Astrocyte (in vitro differentiated cells and primary cell): ENCODE results near the gene TRIM47. TPM values are rescaled to one million over a fixed set of nuclear protein-coding genes. Genes with fewer than 3 reads are reported as not detected.

Experiments
- DNase-seq: peaks from one replicate; pipeline ENCODE4 v3.0.0-alpha.2; 2010; ENCODE audit warnings: low read depth
- FAIRE-seq: peaks from 2 replicates; lab custom pipeline; 2011; peaks lifted over from hg19 to GRCh38; lab: Jason Lieb, UNC
- H2AFZ ChIP-seq: 2 replicates; pipeline ENCODE4 v1.6.0; 2012; ENCODE audit warnings: low read depth, low read length, inconsistent platforms
- H3K27ac ChIP-seq: 2 replicates; pipeline ENCODE4 v1.5.1; 2011; ENCODE audit warnings: low read depth, low read length, inconsistent platforms
- H3K27me3 ChIP-seq: 2 replicates; pipeline ENCODE4 v1.6.0; 2011; ENCODE audit warnings: low read length, inconsistent platforms; ENCODE audit not compliant: insufficient read depth
- H3K36me3 ChIP-seq: 2 replicates; pipeline ENCODE4 v1.5.1; 2011; ENCODE audit warnings: low read length, inconsistent platforms; ENCODE audit not compliant: insufficient read depth
- H3K4me1 ChIP-seq: 2 replicates; pipeline ENCODE4 v1.5.1; 2011; ENCODE audit warnings: low read length, inconsistent platforms; ENCODE audit not compliant: insufficient read depth
- H3K4me2 ChIP-seq: 2 replicates; pipeline ENCODE4 v1.6.0; 2012; ENCODE audit warnings: low read length, inconsistent platforms
- H3K4me3 ChIP-seq: 2 replicates; pipeline ENCODE4 v1.5.1; 2011; ENCODE audit warnings: low read depth, mild to moderate bottlenecking, low read length, inconsistent platforms; ENCODE audit not compliant: insufficient read depth
- H3K79me2 ChIP-seq: 2 replicates; pipeline ENCODE4 v1.6.0; 2012; ENCODE audit warnings: mild to moderate bottlenecking, low read length, inconsistent platforms; ENCODE audit not compliant: insufficient read depth
- H3K9ac ChIP-seq: 2 replicates; pipeline ENCODE4 v1.6.0; 2012; ENCODE audit warnings: mild to moderate bottlenecking, low read length, inconsistent platforms
- H3K9me3 ChIP-seq: 2 replicates; pipeline ENCODE4 v1.5.1; 2012; ENCODE audit warnings: low read depth, mild to moderate bottlenecking, low read length, inconsistent platforms; ENCODE audit not compliant: insufficient read depth
- H4K20me1 ChIP-seq: 2 replicates; pipeline ENCODE4 v1.6.0; 2012; ENCODE audit warnings: low read length, inconsistent platforms; ENCODE audit not compliant: insufficient read depth
- H3K27ac Mint-ChIP-seq: one replicate; pipeline ENCODE4 v1.8.0; 2021; ENCODE audit warnings: mild to moderate bottlenecking, mixed read lengths; ENCODE audit not compliant: unreplicated experiment
- H3K27me3 Mint-ChIP-seq: one replicate; pipeline ENCODE4 v1.8.0; 2021; ENCODE audit warnings: low read depth, mixed read lengths; ENCODE audit not compliant: unreplicated experiment
- H3K36me3 Mint-ChIP-seq: one replicate; pipeline ENCODE4 v1.8.0; 2021; ENCODE audit warnings: low read depth, mixed read lengths; ENCODE audit not compliant: unreplicated experiment
- H3K4me1 Mint-ChIP-seq: one replicate; pipeline ENCODE4 v1.8.0; 2021; ENCODE audit warnings: low read depth, mixed read lengths; ENCODE audit not compliant: unreplicated experiment
- H3K4me3 Mint-ChIP-seq: one replicate; pipeline ENCODE4 v1.8.0; 2021; ENCODE audit warnings: mild to moderate bottlenecking, moderate library complexity, mixed read lengths; ENCODE audit not compliant: unreplicated experiment
- H3K9me3 Mint-ChIP-seq: one replicate; pipeline ENCODE4 v1.8.0; 2021; ENCODE audit warnings: mild to moderate bottlenecking, mixed read lengths; ENCODE audit not compliant: unreplicated experiment
- EZH2 ChIP-seq: IDR thresholded peaks from 2 replicates; pipeline ENCODE4 v1.6.1; 2012; ENCODE audit warnings: mild to moderate bottlenecking, low read length, inconsistent platforms; ENCODE audit not compliant: insufficient read depth
- total RNA-seq: library from RNA; stranded (reverse); gene quantifications from 2 replicates; pipeline ENCODE4 v1.2.1, GENCODE V29; 2021
- TF ChIP-seq, protein P1 (sequence below): IDR thresholded peaks from 2 replicates; pipeline ENCODE4 v1.5.1; 2011; ENCODE audit warnings: low read depth, mild to moderate bottlenecking, inconsistent platforms, low read length, moderate library complexity; ENCODE audit not compliant: insufficient read depth

TRIM47 gene
- total RNA-seq, 1 donor from 2014 or later: 5.9 TPM

DNA sequence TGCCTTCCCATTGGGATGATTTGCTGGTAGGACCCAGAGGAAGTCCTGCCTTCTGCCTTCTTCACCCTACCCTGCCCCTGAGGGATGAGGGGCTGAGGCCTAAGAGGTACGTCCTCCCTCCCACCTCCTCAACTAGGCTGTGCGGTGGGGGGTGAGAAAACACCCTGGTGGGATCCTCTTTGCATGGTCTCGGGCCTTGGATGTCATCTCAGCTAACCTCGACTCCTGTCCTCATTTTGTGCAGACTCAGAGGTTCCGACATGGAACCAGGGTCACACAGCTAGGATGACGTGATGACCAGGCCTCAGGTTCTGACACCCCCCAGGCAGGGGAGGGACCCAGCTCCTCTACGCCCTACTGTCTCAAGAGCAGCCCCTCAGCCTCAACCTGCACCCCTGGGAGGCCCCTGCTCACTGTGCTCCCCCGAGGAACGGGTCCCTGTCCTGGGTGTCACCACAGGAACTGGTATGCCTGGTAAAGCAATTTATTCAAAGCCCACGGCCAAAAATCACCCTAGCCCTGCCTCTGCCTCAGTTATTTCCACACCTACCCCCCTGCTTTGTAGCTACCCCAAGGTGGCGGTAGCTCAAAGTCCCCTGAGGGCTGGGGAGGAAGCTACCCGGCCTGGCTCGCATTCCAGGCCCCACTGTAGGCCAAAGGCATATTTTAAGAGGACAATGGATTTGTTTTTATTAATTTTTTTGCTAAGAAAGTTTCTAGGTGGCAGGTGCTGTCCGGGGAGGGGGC is 51.6 kb downstream of the TRIM47 start:
- Histone ChIP-seq H3K9ac (no peak overlapping the region), H3K36me3 (no peaks in the 10 kb centered on the region), H3K27me3 (no peaks in the 10 kb centered on the region), H3K4me1 (peaks cover 13% of the 10 kb centered on the region), H3K4me2 (no peak overlapping the region), H4K20me1 (no peaks in the 10 kb centered on the region), H2AFZ (no peak overlapping the region), H3K9me3 (no peaks in the 10 kb centered on the region), H3K4me3 (no peak overlapping the region), H3K27ac (no peak overlapping the region), H3K79me2 (no peaks in the 10 kb centered on the region)
- H3K27me3 Mint-ChIP-seq: no peaks in the 10 kb centered on the region
- no peaks in the 10 kb centered on the region for H3K4me1 Mint-ChIP-seq
- H3K36me3 Mint-ChIP-seq: peaks cover 5% of the 10 kb centered on the region
- FAIRE-seq: no peak
- H3K27ac Mint-ChIP-seq: no peak overlapping the region
- no peaks in the 10 kb centered on the region for H3K9me3 Mint-ChIP-seq
- DNase-seq: no peak
- no peak overlapping the region for H3K4me3 Mint-ChIP-seq
- no peak for TF ChIP-seq EZH2
- TF ChIP-seq, protein P1, sequence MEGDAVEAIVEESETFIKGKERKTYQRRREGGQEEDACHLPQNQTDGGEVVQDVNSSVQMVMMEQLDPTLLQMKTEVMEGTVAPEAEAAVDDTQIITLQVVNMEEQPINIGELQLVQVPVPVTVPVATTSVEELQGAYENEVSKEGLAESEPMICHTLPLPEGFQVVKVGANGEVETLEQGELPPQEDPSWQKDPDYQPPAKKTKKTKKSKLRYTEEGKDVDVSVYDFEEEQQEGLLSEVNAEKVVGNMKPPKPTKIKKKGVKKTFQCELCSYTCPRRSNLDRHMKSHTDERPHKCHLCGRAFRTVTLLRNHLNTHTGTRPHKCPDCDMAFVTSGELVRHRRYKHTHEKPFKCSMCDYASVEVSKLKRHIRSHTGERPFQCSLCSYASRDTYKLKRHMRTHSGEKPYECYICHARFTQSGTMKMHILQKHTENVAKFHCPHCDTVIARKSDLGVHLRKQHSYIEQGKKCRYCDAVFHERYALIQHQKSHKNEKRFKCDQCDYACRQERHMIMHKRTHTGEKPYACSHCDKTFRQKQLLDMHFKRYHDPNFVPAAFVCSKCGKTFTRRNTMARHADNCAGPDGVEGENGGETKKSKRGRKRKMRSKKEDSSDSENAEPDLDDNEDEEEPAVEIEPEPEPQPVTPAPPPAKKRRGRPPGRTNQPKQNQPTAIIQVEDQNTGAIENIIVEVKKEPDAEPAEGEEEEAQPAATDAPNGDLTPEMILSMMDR: no peak

DNA sequence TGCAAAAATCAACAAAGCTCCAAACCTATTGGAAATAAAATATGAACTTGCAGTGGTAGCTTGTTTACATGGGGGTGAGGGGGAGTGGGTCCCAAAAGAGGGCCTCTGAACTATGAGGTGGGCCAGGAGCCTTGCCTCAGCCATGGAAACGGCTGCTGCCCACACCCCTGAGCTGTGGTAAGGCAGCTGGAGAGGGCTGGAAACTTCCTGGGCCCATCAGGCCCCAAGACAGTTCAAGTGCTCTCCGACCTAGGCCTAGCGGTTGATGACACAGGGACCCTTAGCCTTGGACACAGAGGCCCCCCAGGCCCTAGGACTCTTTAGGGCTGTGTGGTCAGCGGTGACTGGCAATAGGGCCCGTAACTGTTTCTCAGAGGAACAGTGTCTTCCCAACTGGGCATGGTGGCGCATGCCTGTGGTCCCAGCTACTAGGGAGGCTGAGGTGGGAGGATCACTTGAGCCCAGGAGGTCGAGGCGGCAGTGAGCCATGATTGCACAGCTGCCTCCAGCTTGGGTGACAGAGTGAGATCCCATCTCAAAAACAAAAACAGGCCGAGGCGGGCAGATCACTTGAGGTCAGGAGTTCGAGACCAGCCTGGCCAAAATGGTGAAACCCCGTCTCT is 52.5 kb downstream of the TRIM47 start:
- H3K4me1 Mint-ChIP-seq: no peaks in the 10 kb centered on the region
- no peaks in the 10 kb centered on the region for H4K20me1 ChIP-seq
- no peak overlapping the region for H3K4me2 ChIP-seq
- H3K4me1 ChIP-seq: peaks cover 13% of the 10 kb centered on the region
- H3K27me3 ChIP-seq: no peaks in the 10 kb centered on the region
- H3K27me3 Mint-ChIP-seq: no peaks in the 10 kb centered on the region
- no peak overlapping the region for H3K4me3 Mint-ChIP-seq
- no peaks in the 10 kb centered on the region for H3K79me2 ChIP-seq
- H3K4me3 ChIP-seq: no peak overlapping the region
- no peak overlapping the region for H3K27ac ChIP-seq
- H3K36me3 ChIP-seq: peaks cover under 1% of the 10 kb centered on the region
- no peak overlapping the region for H3K27ac Mint-ChIP-seq
- FAIRE-seq (no peak), DNase-seq (no peak)
- H3K9me3 Mint-ChIP-seq: no peaks in the 10 kb centered on the region
- no peaks in the 10 kb centered on the region for H3K9me3 ChIP-seq
- no peak overlapping the region for H2AFZ ChIP-seq
- TF ChIP-seq EZH2: no peak
- TF ChIP-seq, protein P1: no peak
- peaks cover 5% of the 10 kb centered on the region for H3K36me3 Mint-ChIP-seq
- no peak overlapping the region for H3K9ac ChIP-seq

DNA sequence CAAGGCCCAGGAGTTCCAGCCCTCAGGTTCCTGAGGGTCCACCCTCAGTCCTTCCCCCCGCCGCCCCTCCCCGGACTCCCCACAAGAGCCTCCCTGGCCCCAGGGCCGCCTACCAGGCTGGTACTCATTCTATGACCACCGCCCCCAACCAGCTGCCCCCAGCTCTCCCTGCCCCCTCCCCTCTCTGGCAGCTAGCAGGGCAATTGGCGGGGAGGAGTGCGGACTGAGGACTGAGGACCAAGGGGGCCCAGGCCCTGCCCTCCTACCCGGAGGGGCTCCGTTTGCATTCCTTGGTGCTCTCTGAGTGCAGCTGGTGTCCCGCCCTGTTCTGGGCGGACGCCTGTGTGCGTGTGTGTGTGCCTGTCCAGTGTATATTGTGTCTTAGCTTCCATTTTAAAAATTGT is 53.2 kb downstream of the TRIM47 start:
- DNase-seq (no peak), FAIRE-seq (no peak)
- peaks cover 4% of the 10 kb centered on the region for H3K36me3 ChIP-seq
- Mint-ChIP-seq H3K27me3 (no peaks in the 10 kb centered on the region), H3K4me1 (no peaks in the 10 kb centered on the region), H3K27ac (no peak overlapping the region), H3K4me3 (no peak overlapping the region), H3K9me3 (no peaks in the 10 kb centered on the region), H3K36me3 (peaks cover 6% of the 10 kb centered on the region)
- H4K20me1 ChIP-seq: no peaks in the 10 kb centered on the region
- H3K9ac ChIP-seq: no peak overlapping the region
- H3K79me2 ChIP-seq: no peaks in the 10 kb centered on the region
- TF ChIP-seq, protein P1: no peak
- no peak for TF ChIP-seq EZH2
- peaks cover 13% of the 10 kb centered on the region for H3K4me1 ChIP-seq
- no peaks in the 10 kb centered on the region for H3K27me3 ChIP-seq
- H3K4me3 ChIP-seq: no peak overlapping the region
- no peak overlapping the region for H2AFZ ChIP-seq
- H3K9me3 ChIP-seq: no peaks in the 10 kb centered on the region
- H3K27ac ChIP-seq: no peak overlapping the region
- H3K4me2 ChIP-seq: no peak overlapping the region
